Subcutaneous preadipocyte (primary cell): ENCODE results near the gene ZNF624. TPM values are rescaled to one million over a fixed set of nuclear protein-coding genes. Genes with fewer than 3 reads are reported as not detected.

ENCODE experiments used
- small RNA-seq: library from RNA; depleted of rRNA; stranded (forward); fragments of <200 nt; gene quantifications from one replicate; pipeline ENCODE3, GENCODE V24; 2012
- total RNA-seq: library from RNA; depleted of rRNA; stranded (reverse); fragments of >200 nt; gene quantifications from 2 replicates; pipeline ENCODE4 v1.2.3, GENCODE V29; 2012

ZNF624 gene
- total RNA-seq = 2.7 and 3.3 TPM in 2 replicates

GRCh38 chr17:16653367-16654041 lies at the start of gene ZNF624:
Gene ZNF624 (minus strand): TSS chr17:16653850.

GRCh38 chr17:16689731-16690281 lies 36.2 kb upstream of the ZNF624 start, which contains the start of gene CCDC144A:
Gene CCDC144A (plus strand): TSS chr17:16690241. CDS start chr17:16690401, 160 bp downstream.

Small RNAs within 50 kb of the gene (small RNA-seq; reads per million reads assigned to genes)
- not detected for gene RNU6-405P

Other genes with a start within 250 kb of the ZNF624 start
- 76.2 and 95.5 TPM in 2 replicates for gene TRPV2, start 238.3 kb downstream of the ZNF624 start, total RNA-seq
- gene LRRC75A, start 161.7 kb downstream of the ZNF624 start, total RNA-seq = 1.1 and 1.4 TPM in 2 replicates
- 4.8 and 5.9 TPM in 2 replicates for gene ZNF287, start 84.6 kb downstream of the ZNF624 start, total RNA-seq
- gene CCDC144A, start 36.4 kb upstream of the ZNF624 start, total RNA-seq = 0.59 and 2.2 TPM in 2 replicates